ENCODE data around the gene GRK2. TPM values are rescaled to one million over a fixed set of nuclear protein-coding genes. Genes with fewer than 3 reads are reported as not detected.
"Not testable (repeated sequence)": the region's sequence is repeated elsewhere in the genome, so short reads cannot be mapped to it uniquely, and the experiment has no call there.

GRK2 gene
- total and polyA plus RNA-seq, 5 experiments from 2014 or later = 16.8 to 354 (median 70.7) TPM

DNA sequence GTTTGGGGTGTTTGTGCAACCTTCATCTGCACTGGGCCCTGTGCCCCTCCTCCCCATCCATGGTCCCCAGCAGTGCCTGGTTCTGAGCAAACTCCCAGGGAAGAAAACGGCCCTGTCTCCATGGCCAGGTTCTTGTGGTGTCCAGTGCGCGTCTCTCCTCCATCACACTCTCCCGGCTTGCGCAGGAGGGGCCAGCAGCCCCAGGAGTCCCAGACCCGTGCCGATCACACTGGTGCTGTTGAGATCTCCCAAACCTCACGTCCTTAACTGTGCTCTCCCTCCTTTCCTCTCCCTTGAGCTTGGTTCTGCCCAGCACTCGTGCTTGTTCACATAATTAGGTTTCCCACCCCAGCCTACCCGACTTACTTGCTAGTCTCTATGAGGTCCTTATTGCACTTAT, 10.9 kb upstream of the GRK2 start:
- Mint-ChIP-seq H3K36me3 (peaks cover 0 to 70% (median 8%) of the 10 kb centered on the region in 3 donors), H3K27ac (peak overlapping the region in 9 of 10 donors; percentile 19 to 89 (median 63)), H3K4me1 (peaks cover 22 to 51% (median 33%) of the 10 kb centered on the region in 4 donors), H3K4me3 (no peak overlapping the region), H3K27me3 (no peaks in the 10 kb centered on the region), H3K9me3 (peaks cover 0 to 2% (median 0%) of the 10 kb centered on the region in 9 donors)
- DNase-seq = no peak
- no peak for ATAC-seq
- POLR2A ChIA-PET = interaction anchor here (0.6 to 3.8 kb wide), 3 partner anchors 12 to 81 kb away, joined by 3 to 17 read pairs (median 3); partner anchors contain the start of gene GRK2

DNA sequence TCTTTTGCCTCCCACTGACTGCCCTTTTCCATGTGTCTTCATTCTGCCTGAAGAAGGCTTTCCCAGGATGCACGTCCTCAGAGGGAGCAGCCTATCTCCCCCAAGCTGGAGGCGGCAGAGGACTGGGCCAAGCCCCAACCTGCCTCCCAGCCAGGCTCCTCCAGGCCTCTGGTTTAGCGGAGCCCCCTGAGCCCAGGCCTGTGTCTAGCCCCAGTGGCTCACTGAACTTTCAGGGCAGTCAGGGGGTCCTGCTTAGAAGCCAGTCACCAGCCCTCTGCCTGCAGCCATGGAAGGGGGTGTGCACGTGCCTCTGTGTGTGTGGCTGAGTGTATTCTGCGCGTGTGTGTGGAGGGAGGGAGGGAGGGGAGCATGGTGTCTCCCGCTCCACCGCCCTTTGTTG, 10.4 kb upstream of the GRK2 start:
- H3K36me3 Mint-ChIP-seq = peaks cover 0 to 65% (median 8%) of the 10 kb centered on the region in 3 donors
- H3K9me3 Mint-ChIP-seq = peaks cover 0 to 2% (median 0%) of the 10 kb centered on the region in 9 donors
- DNase-seq (no peak), ATAC-seq (no peak)
- H3K27me3 Mint-ChIP-seq = no peaks in the 10 kb centered on the region
- H3K4me3 Mint-ChIP-seq = no peak overlapping the region
- POLR2A ChIA-PET = interaction anchor here (1.1 to 3.8 kb wide), 2 partner anchors 12 to 15 kb away, joined by 3 to 17 read pairs; partner anchors contain the start of gene GRK2
- H3K27ac Mint-ChIP-seq = peak overlapping the region in 7 of 10 donors; percentile 19 to 89 (median 73)
- H3K4me1 Mint-ChIP-seq = peaks cover 19 to 50% (median 33%) of the 10 kb centered on the region in 4 donors

DNA sequence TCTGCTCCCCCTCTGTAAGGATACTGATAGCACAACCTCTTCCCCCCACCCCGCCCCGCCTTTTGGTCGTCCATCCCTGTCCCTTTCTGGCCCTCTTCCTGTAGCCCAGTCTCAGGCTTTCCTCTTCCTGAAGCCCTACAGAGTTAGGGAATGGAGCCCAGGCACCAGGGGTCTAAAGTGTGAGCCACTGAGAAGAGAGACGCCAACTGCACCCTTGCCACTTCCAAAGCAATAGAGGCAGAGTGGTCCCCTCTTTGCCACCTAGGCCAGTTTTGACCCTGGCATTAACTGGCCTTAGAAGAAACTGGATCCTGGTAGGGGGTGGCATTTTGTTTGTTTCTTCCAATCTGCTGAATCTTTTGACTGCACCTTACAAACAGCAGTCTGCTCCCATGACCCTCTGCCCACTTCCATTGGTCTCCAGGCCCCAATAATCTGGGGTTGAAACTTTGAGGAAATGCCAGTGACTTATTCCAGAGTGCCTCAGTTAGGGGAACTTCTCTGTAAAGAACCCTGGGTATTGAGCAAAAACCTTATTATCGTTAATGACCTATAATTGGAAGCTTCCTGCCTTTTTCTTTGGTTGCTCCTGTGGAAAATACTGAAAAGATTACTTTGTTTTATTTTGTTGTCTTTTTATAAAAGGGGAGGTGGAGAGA, 9.7 kb upstream of the GRK2 start:
- no peak overlapping the region for H3K4me3 Mint-ChIP-seq
- H3K27me3 Mint-ChIP-seq = no peaks in the 10 kb centered on the region
- no peak for ATAC-seq
- peak overlapping the region in 7 of 10 donors; percentile 11 to 59 (median 32) for H3K27ac Mint-ChIP-seq
- POLR2A ChIA-PET = interaction anchor here (1.7 to 3.8 kb wide), 2 partner anchors 11 to 16 kb away, joined by 7 to 17 read pairs; partner anchors contain the start of gene GRK2
- no peak for DNase-seq
- H3K36me3 Mint-ChIP-seq = peaks cover 0 to 58% (median 8%) of the 10 kb centered on the region in 3 donors
- H3K9me3 Mint-ChIP-seq = peaks cover 0 to 2% (median 0%) of the 10 kb centered on the region in 9 donors
- H3K4me1 Mint-ChIP-seq = peaks cover 18 to 48% (median 35%) of the 10 kb centered on the region in 4 donors

DNA sequence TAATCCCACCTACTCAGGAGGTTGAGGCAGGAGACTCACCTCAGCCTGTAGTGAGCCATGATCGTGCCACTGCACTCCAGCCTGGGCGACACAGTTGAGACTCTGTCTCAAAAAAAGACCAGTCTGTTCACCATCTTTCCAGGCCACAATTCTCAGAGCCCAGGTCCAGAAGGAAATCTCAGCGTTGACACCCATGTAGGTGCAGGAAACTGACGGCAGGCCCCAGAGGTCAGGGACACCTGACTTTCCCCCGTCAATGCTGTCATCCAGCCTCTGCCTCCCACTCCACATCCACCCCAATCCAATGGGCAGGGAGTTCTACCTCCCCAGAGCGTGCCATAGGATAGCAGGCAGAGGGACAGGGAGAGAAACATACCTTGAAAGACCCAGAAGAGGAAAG, 5.9 kb upstream of the GRK2 start:
- Mint-ChIP-seq H3K4me1 (peaks cover 23 to 44% (median 37%) of the 10 kb centered on the region in 4 donors), H3K27ac (peak overlapping the region in 4 of 10 donors; percentile 4 to 56 (median 38)), H3K4me3 (peak overlapping the region in 7 of 10 donors; percentile 4 to 56 (median 40)), H3K27me3 (no peaks in the 10 kb centered on the region), H3K9me3 (no peaks in the 10 kb centered on the region), H3K36me3 (peaks cover 0 to 20% (median 0%) of the 10 kb centered on the region in 3 donors)
- DNase-seq = no peak
- ATAC-seq = no peak
- POLR2A ChIA-PET = no interaction called here

DNA sequence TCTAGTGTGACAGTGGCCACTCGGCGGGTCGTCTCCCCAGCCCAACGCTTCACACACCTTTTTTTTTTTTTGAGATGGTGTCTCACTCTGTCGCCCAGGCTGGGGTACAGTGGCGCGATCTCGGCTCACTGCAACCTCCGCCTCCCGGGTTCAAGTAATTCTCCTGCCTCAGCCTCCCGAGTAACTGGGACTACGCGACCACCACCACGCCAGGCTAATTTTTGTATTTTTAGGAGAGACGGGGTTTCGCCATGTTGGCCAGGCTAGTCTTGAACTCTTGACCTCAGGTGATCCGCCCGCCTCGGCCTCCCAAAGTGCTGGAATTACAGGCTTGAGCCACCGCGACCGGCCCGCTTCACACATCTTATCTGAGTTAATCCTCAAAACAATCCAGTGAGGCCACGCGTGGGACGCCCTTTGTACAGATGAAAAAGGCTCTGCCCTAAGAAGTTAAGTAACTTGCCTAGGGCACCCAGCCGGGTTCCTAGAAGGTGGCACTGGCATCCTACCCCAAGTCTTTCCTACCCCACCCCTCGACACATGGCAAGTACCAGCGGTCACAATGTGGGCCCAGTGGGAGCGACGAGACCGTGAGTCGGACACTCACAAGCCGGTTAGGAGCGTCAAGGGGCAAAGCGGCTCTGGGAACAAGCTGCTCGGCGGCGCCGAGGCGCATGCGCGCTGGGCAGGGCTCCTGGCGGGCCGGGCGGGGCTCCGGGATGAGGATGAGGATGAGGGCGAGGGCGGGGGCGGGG, 5.2 kb upstream of the GRK2 start:
- H3K36me3 Mint-ChIP-seq = peaks cover 0 to 14% (median 0%) of the 10 kb centered on the region in 3 donors
- not testable (repeated sequence) for H3K9me3 Mint-ChIP-seq, ATAC-seq, H3K27me3 Mint-ChIP-seq
- DNase-seq = peak in 1 of 10 donors; percentile 62
- peak overlapping the region in 9 of 10 donors; percentile 50 to 81 (median 69) for H3K4me3 Mint-ChIP-seq
- H3K4me1 Mint-ChIP-seq = peaks cover 24 to 50% (median 39%) of the 10 kb centered on the region in 4 donors
- POLR2A ChIA-PET = interaction anchor here (1.3 to 35.0 kb wide), 6 partner anchors 12 to 115 kb away, joined by 3 to 2293 read pairs (median 19); partner anchors contain the start of genes ANKRD13D, POLD4 and SSH3
- peak overlapping the region in 3 of 10 donors; percentile 48 to 65 (median 52) for H3K27ac Mint-ChIP-seq

DNA sequence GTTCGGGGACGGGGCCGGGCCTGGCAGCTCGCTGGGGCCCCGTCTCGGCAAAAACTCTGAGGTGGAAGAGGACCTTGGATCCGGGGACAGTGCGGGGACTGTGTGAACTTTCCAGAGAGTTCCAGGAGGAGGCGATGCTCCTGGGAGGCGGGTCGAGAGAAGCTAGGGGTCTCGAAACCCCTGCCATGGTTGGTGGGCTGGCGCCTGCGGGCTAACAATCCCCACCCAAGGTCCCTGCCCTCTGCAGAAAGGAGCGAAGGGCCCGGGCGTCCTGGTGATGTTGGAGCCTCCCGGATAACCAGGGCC, 4.7 kb upstream of the GRK2 start:
- ATAC-seq (no peak), DNase-seq (peak in 1 of 10 donors; percentile 53)
- peaks cover 24 to 51% (median 39%) of the 10 kb centered on the region in 4 donors for H3K4me1 Mint-ChIP-seq
- H3K27ac Mint-ChIP-seq = peak overlapping the region in 1 of 10 donors; percentile 50
- H3K36me3 Mint-ChIP-seq = peaks cover 0 to 10% (median 0%) of the 10 kb centered on the region in 3 donors
- no peaks in the 10 kb centered on the region for H3K9me3 Mint-ChIP-seq
- peak overlapping the region in 5 of 10 donors; percentile 42 to 66 (median 55) for H3K4me3 Mint-ChIP-seq
- no peaks in the 10 kb centered on the region for H3K27me3 Mint-ChIP-seq
- POLR2A ChIA-PET = interaction anchor here (0.6 to 35.0 kb wide), 13 partner anchors 8 to 157 kb away, joined by 3 to 2293 read pairs (median 5); partner anchors contain the start of genes ANKRD13D, POLD4, RAD9A and SSH3

DNA sequence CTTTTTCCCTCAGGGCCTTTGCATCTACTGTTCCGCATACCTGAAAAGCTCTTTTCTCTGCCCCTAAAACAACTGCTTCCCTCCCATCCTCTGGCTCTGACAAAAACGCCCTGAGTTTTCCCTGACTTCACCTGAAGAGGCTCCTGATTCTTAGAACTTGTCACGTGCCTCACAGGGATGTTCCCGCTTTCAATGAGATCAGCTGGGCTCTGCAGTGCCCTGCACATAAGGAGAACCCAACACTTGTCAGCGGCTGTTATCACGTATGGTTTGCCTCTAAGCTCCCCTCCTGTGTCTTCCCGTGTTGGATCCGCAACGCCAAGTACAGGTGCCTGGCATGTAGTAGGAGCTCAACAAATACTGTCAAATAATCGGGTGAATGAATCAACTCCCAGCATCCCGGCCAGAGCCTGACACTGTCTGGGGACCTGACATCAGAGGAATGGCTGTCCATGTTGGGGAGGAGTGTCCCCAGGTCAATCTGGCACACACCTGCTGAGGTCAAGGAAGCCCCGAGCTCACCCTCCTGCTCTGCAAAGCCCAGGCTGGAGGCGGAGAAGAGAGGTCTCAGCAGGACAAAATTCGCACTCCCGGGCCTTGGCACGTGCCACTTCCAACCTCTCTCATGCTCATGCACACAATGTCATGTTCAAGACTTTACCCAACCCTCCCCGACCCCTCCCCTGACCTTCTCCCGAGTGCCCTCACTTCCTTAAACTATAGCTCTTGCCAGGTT, 4.2 kb upstream of the GRK2 start:
- Mint-ChIP-seq H3K36me3 (peaks cover 0 to 6% (median under 1%) of the 10 kb centered on the region in 3 donors), H3K9me3 (no peaks in the 10 kb centered on the region), H3K27me3 (no peaks in the 10 kb centered on the region), H3K4me1 (peaks cover 22 to 51% (median 39%) of the 10 kb centered on the region in 4 donors), H3K4me3 (peak overlapping the region; percentile 46 to 93 (median 67)), H3K27ac (peak overlapping the region; percentile 53 to 92 (median 77))
- POLR2A ChIA-PET = interaction anchor here (0.6 to 35.0 kb wide), 13 partner anchors 9 to 157 kb away, joined by 3 to 2293 read pairs (median 5); partner anchors contain the start of genes ANKRD13D, POLD4, RAD9A and SSH3
- DNase-seq = peak in 1 of 10 donors; percentile 59
- ATAC-seq = no peak

DNA sequence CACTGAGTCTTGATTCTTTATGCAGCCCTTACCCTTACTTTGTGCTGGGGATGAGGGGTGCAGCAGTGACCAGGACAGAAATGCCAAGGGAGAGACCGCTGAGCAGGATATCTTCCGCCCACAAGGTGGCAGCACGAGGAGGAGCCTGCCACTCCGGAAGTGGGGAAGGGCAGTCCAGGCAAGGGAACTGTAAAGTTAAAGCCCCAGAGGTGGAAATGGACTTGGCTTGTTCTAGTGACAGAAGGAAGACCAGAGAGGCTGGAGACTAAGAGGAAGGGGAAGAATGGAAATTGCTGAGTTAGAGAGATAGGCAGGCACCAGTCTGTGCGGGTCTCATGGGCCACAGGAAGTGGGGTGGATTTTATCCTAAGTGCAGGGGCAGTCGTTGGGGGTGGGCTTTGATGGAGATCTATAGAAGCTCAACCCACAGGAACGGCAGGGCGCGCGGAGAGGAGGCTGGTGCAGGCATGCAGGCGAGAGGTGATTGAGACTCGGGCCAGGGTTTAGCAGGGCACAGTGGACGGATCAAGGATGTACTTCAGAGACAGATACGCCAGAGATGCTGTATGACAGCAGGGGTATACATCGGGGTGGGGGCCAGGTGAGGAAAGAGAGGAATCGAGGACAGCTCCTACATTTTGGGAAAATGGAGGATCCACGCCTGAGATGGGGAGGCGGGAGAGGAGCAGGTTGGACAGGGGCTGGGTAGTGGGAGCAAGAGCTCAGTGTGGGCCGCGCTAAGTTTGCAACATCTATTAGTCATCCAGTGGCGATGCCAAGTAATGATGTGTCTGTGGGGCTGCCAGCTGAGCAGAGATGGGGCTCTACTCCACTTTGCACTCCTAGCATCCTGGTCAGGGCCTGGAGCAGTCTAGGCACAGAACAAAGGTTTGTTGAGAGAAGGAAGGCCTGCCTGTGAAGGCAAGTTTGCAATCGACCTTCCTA, 3.3 kb upstream of the GRK2 start:
- peaks cover 27 to 51% (median 44%) of the 10 kb centered on the region in 4 donors for H3K4me1 Mint-ChIP-seq
- peaks cover 2 to 9% (median 8%) of the 10 kb centered on the region in 3 donors for H3K36me3 Mint-ChIP-seq
- H3K4me3 Mint-ChIP-seq = peak overlapping the region; percentile 46 to 93 (median 67)
- POLR2A ChIA-PET = interaction anchor here (1.3 to 35.0 kb wide), 8 partner anchors 9 to 129 kb away, joined by 3 to 2293 read pairs (median 17); partner anchors contain the start of genes ANKRD13D, POLD4, RAD9A and SSH3
- H3K27ac Mint-ChIP-seq = peak overlapping the region; percentile 53 to 92 (median 77)
- no peaks in the 10 kb centered on the region for H3K9me3 Mint-ChIP-seq
- DNase-seq = peak; percentile 39 to 82 (median 68)
- H3K27me3 Mint-ChIP-seq = no peaks in the 10 kb centered on the region
- peak; percentile 43 to 46 for ATAC-seq

DNA sequence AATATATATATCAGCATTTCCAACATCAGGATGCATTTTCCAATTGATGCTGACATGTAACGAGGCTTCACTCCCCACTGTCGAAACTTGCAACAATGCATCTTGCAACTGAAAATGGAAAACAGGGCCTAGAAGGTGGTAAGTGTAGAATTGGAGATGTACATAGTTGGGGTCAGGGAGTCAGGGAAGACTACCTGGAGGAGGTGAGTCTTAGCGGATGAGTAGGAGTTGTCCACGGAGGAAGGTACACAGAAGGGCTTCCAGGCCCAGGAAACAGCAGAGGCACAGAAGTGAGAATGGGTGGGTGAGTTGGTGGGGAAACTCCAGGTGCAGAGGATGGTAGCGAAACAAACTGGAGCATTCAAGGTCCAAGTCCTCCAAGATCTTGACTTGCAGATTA, 2.0 kb upstream of the GRK2 start:
- POLR2A ChIA-PET = interaction anchor here (0.8 to 35.0 kb wide), 3 partner anchors 24 to 89 kb away, joined by 3 to 2293 read pairs (median 30); partner anchors contain the start of genes ANKRD13D and SSH3
- no peak for ATAC-seq
- peak in 1 of 10 donors; percentile 18 for DNase-seq
- Mint-ChIP-seq H3K9me3 (no peaks in the 10 kb centered on the region), H3K4me3 (peak overlapping the region in 9 of 10 donors; percentile 36 to 98 (median 63)), H3K36me3 (peaks cover 4 to 17% (median 12%) of the 10 kb centered on the region in 3 donors), H3K27ac (peak overlapping the region in 7 of 10 donors; percentile 49 to 90 (median 82)), H3K27me3 (no peaks in the 10 kb centered on the region), H3K4me1 (peaks cover 27 to 58% (median 53%) of the 10 kb centered on the region in 4 donors)

DNA sequence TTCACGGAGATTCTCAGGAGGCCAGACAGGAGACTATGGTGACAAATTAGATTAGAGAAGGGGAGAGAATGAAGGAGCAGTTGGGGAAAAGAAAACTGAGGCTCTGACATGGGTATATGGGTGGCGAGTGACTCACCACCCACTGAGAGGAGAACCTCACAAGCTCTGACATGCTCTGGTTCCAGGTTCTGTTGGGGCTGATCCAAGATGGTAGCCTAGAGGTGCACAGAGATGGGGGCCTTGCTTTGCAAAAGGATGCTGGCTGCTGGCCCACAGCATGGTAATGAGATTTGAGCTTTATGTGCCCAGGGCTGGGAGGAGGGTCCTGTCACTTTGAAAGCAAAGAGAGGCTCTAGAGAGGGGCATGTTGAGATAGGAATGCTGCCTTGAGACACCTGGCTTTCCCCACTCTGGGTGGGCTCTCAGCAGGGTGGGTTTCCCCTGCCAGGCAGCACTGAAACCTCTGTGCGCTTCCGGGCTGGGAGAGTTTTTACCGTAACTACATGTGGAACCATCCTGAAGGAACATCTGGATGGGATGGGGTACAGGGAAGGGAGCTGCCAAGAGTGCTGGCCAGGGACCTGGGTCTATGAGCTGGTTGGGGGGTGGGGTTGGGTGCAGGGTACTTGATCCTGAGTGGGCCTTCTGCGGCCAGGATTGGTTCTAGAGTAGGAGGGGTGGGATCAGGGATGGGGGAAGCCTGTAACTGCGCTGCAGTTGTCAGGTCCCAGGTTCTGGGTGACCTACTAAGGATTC, 1.2 kb upstream of the GRK2 start:
- no peaks in the 10 kb centered on the region for H3K27me3 Mint-ChIP-seq
- no peak for ATAC-seq
- POLR2A ChIA-PET = interaction anchor here (0.8 to 35.0 kb wide), 6 partner anchors 11 to 762 kb away, joined by 3 to 2293 read pairs (median 3); partner anchors contain the start of genes ANKRD13D and SSH3

More for the DNA sequence above, 1.2 kb upstream of the GRK2 start:
- DNase-seq = peak in 1 of 10 donors; percentile 61
- Mint-ChIP-seq H3K36me3 (peaks cover 4 to 17% (median 12%) of the 10 kb centered on the region in 3 donors), H3K27ac (peak overlapping the region; percentile 78 to 90 (median 88)), H3K9me3 (no peaks in the 10 kb centered on the region), H3K4me3 (peak overlapping the region; percentile 61 to 98 (median 78)), H3K4me1 (peaks cover 28 to 61% (median 58%) of the 10 kb centered on the region in 4 donors)

Measured in naive thymus-derived CD8-positive, alpha-beta T cell (primary cell).